Astrocyte (in vitro differentiated cells and primary cell): ENCODE results near the gene NPLOC4.

Source experiments
- CTCF ChIP-seq: IDR thresholded peaks from 2 replicates; pipeline ENCODE4 v1.5.1; 2011; ENCODE audit warnings: low read depth, mild to moderate bottlenecking, inconsistent platforms, low read length, moderate library complexity; ENCODE audit not compliant: insufficient read depth
- EZH2 ChIP-seq: IDR thresholded peaks from 2 replicates; pipeline ENCODE4 v1.6.1; 2012; ENCODE audit warnings: mild to moderate bottlenecking, low read length, inconsistent platforms; ENCODE audit not compliant: insufficient read depth

- TF ChIP-seq CTCF (no peak), EZH2 (no peak)
These were observed at the start of gene NPLOC4, which contains the start of gene TSPAN10 for GRCh38 chr17:81636505-81637288.
